SK-N-SH (cell line): ENCODE results near the gene NYNRIN. TPM values are rescaled to one million over a fixed set of nuclear protein-coding genes. Genes with fewer than 3 reads are reported as not detected.
A peak's percentile ranks its signal among the peaks of the same experiment; 100 is the strongest.

Experiments
- CTCF ChIA-PET: fragments of 300-600, 350-600 bp; formaldehyde crosslinking; extraction: SDS; loops from one replicate; lab custom pipeline; 2021; lab: Yijun Ruan, JAX
- POLR2A ChIA-PET: fragments of 350-600 bp; sonication (Branson Sonifier 250); formaldehyde crosslinking; extraction: SDS; loops from one replicate; lab custom pipeline; 2020; ENCODE audit warnings: antibody characterized with exemption, inconsistent platforms; lab: Yijun Ruan, JAX
- DNase-seq: peaks from one replicate; pipeline ENCODE4 v3.0.0; 2012
- H2AFZ ChIP-seq: fragments of 200-600 bp; sonication (generic); 2 replicates; pipeline ENCODE4 v1.8.1; 2016; ENCODE audit warnings: antibody characterized with exemption, mild to moderate bottlenecking, low read depth
- H3F3A ChIP-seq: fragments of 200-600 bp; sonication (generic); replicated peaks from 2 replicates; pipeline ENCODE3; 2016; ENCODE audit warnings: antibody characterized with exemption, mild to moderate bottlenecking; ENCODE audit not compliant: insufficient read depth
- H3K27ac ChIP-seq, 2 experiments: fragments of 200-500 bp in 1 of 2; fragments of 200-600 bp in 1 of 2; sonication (Bioruptor generic) in 1 of 2; sonication (generic), shearing (Covaris generic) in 1 of 2; 2 replicates each; pipeline versions ENCODE4 v1.5.1 to v1.6.1; 2014 to 2016; ENCODE audit warnings: low read depth in 2 of 2, inconsistent platforms in 1 of 2, low read length in 1 of 2, mild to moderate bottlenecking in 1 of 2, mixed read lengths in 1 of 2
- H3K27me3 ChIP-seq: fragments of 200-600 bp; sonication (generic), shearing (Covaris generic); 2 replicates; pipeline ENCODE4 v1.6.1; 2016; ENCODE audit warnings: mixed run types; ENCODE audit not compliant: insufficient read depth
- H3K36me3 ChIP-seq, 2 experiments: fragments of 200-500 bp in 1 of 2; fragments of 200-600 bp in 1 of 2; sonication (Bioruptor generic) in 1 of 2; sonication (generic) in 1 of 2; replicated peaks in 1 of 2; 2 replicates each; pipeline versions ENCODE3 to v1.5.1; 2014 to 2016; ENCODE audit warnings: low read length in 1 of 2, mild to moderate bottlenecking in 1 of 2; ENCODE audit not compliant: insufficient read depth in 2 of 2, control insufficient read depth in 1 of 2
- H3K4me1 ChIP-seq, 2 experiments: fragments of 200-500 bp in 1 of 2; fragments of 200-600 bp in 1 of 2; sonication (Bioruptor generic) in 1 of 2; sonication (generic), shearing (Covaris generic) in 1 of 2; 2 replicates each; pipeline versions ENCODE4 v1.5.1 to v1.6.1; 2014 to 2016; ENCODE audit warnings: low read depth in 1 of 2, low read length in 1 of 2, mixed run types in 1 of 2; ENCODE audit not compliant: insufficient read depth in 2 of 2, control insufficient read depth in 1 of 2
- H3K4me2 ChIP-seq: fragments of 200-600 bp; sonication (generic), shearing (Covaris generic); 2 replicates; pipeline ENCODE4 v1.6.1; 2017; ENCODE audit warnings: mixed run types
- H3K4me3 ChIP-seq, 2 experiments: fragments of 200-500 bp in 1 of 2; fragments of 200-600 bp in 1 of 2; sonication (Bioruptor generic) in 1 of 2; sonication (generic), shearing (Covaris generic) in 1 of 2; 2 replicates each; pipeline versions ENCODE4 v1.5.1 to v1.8.1; 2014 to 2016; ENCODE audit warnings: low read depth in 2 of 2, inconsistent platforms in 1 of 2, low read length in 1 of 2, mild to moderate bottlenecking in 1 of 2, mixed read lengths in 1 of 2, moderate library complexity in 1 of 2
- H3K79me2 ChIP-seq: fragments of 200-600 bp; sonication (generic); 2 replicates; pipeline ENCODE4 v1.8.1; 2017; ENCODE audit warnings: mild to moderate bottlenecking; ENCODE audit not compliant: insufficient read depth
- H3K9ac ChIP-seq: fragments of 200-600 bp; sonication (generic); 2 replicates; pipeline ENCODE4 v1.6.1; 2017; ENCODE audit warnings: mixed run types
- H3K9me2 ChIP-seq: fragments of 200-600 bp; sonication (generic); 2 replicates; pipeline ENCODE4 v1.6.1; 2017; ENCODE audit warnings: mixed run types
- H3K9me3 ChIP-seq: fragments of 200-600 bp; sonication (generic); 2 replicates; pipeline ENCODE4 v1.6.1; 2017; ENCODE audit warnings: mixed run types, mild to moderate bottlenecking, moderate library complexity
- H4K20me1 ChIP-seq: fragments of 200-600 bp; sonication (generic); 2 replicates; pipeline ENCODE4 v1.6.1; 2017; ENCODE audit warnings: mild to moderate bottlenecking, mixed run types; ENCODE audit not compliant: insufficient read depth
- EP300 ChIP-seq, 2 experiments: IDR thresholded peaks; 2 replicates each; pipeline versions ENCODE4 v1.4.0 to v1.6.1; 2012; ENCODE audit warnings: borderline replicate concordance in 1 of 2, low read depth in 1 of 2, low read length in 1 of 2
- GATA2 ChIP-seq: sonication (generic); formaldehyde crosslinking; IDR thresholded peaks from 2 replicates; pipeline ENCODE4 v1.5.0; 2020; ENCODE audit warnings: mild to moderate bottlenecking, missing genetic modification reagents
- MEF2A ChIP-seq: IDR thresholded peaks from 2 replicates; pipeline ENCODE4 v1.4.0; 2012; ENCODE audit warnings: low read depth, borderline replicate concordance
- NFIC ChIP-seq: IDR thresholded peaks from 2 replicates; pipeline ENCODE4 v1.4.0; 2012; ENCODE audit warnings: borderline replicate concordance
- POLR2AphosphoS5 ChIP-seq: IDR thresholded peaks from 2 replicates; pipeline ENCODE4 v1.6.1; 2012; ENCODE audit warnings: low read depth, low read length
- RAD21 ChIP-seq: IDR thresholded peaks from 2 replicates; pipeline ENCODE4 v1.6.1; 2012; ENCODE audit warnings: mild to moderate bottlenecking, low read length
- RXRA ChIP-seq: IDR thresholded peaks from 2 replicates; pipeline ENCODE4 v1.4.0; 2012; ENCODE audit warnings: low read depth, mild to moderate bottlenecking, borderline replicate concordance
- SMC3 ChIP-seq: IDR thresholded peaks from 2 replicates; pipeline ENCODE4 v1.6.1; 2012; ENCODE audit warnings: low read depth, low read length, improper control_type of control experiment
- TAF1 ChIP-seq: IDR thresholded peaks from 2 replicates; pipeline ENCODE4 v1.6.1; 2012; ENCODE audit warnings: low read depth, mild to moderate bottlenecking, low read length, moderate library complexity, borderline replicate concordance
- WGBS: methylation state at CpG from one replicate; pipeline ENCODE4 v1.1.6; 2017; ENCODE audit warnings: low lambda C conversion rate; 5-methylcytosine and 5-hydroxymethylcytosine counted together
- polyA plus RNA-seq, 3 experiments: library from polyadenylated mRNA; depleted of rRNA; stranded (reverse); fragments of >200 nt; gene quantifications; 2 replicates each; pipeline ENCODE4 v1.2.3, GENCODE V29; 2012
- TF ChIP-seq, protein P1 (sequence below): fragments of 200-600 bp; sonication (generic); IDR thresholded peaks from 2 replicates; pipeline ENCODE4 v1.6.1; 2017; ENCODE audit warnings: antibody characterized with exemption, mild to moderate bottlenecking, moderate library complexity
- TF ChIP-seq, protein P2 (sequence below): IDR thresholded peaks from 2 replicates; pipeline ENCODE4 v1.6.1; 2012; ENCODE audit warnings: mild to moderate bottlenecking, low read depth, low read length, moderate library complexity
- TF ChIP-seq, protein P3 (sequence below): fragments of 150-350 bp; IDR thresholded peaks from 2 replicates; pipeline ENCODE4 v1.6.1; 2016; ENCODE audit warnings: mild to moderate bottlenecking, low read depth, low read length
- TF ChIP-seq, protein P4 (sequence below): IDR thresholded peaks from 2 replicates; pipeline ENCODE4 v1.4.0; 2012; ENCODE audit warnings: low read depth
- TF ChIP-seq, protein P5 (sequence below): IDR thresholded peaks from 2 replicates; pipeline ENCODE4 v1.4.0; 2012; ENCODE audit warnings: low read depth, borderline replicate concordance

NYNRIN gene
- polyA plus RNA-seq, 1 of the 3 experiments (the other 2 are of a cell fraction): 4.8 TPM

DNA sequence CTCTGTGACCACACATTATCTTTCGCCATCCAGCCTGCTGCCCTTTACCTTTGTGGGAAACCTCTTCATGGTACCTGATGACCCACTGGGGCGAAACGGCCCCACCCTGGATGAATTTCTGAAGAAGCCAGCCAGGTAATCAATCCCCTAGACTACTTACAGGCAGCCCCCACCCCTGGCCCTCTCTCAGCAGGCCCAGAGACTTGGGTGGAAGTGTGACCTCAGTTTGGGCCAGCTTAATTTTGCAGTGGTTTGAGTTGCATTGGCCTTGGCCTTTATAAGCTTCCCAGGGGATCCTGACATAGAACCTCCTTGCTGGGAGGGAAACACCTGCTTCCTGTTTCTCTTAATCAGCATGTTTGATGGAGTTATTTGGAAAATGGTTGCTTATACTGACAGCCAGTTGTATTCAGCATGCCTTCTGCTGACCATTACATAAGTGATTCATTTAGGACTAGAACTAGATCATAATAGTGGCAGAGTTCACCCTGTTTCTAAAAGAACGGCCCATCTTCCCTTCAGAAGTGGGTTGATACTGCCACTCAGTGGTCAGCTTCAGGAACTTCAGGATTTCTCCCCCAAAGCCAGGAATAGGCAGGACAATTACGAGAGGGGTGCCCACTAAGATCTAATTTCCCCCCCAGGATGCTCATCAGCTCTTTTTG, 37.7 kb downstream of the NYNRIN start:
- peak overlapping the region in 1 of 2 experiments; percentile 4; a peak in 2 of 4 replicates for H3K27ac ChIP-seq
- H3K4me3 ChIP-seq: peak overlapping the region in 1 of 2 experiments; percentile 21; a peak in 1 of 4 replicates
- POLR2A ChIA-PET: interaction anchor here (0.6 to 2.2 kb wide), 8 partner anchors 70 to 883 kb away, joined by 3 to 14 read pairs (median 4); partner anchors contain the start of genes CIDEB, MDP1 and TINF2
- no peak overlapping the region for H3K9ac ChIP-seq
- WGBS: 48% methylated on average over 3 of the region's 5 CpGs
- peak; percentile 83 for DNase-seq
- no peaks in the 10 kb centered on the region for H3K27me3 ChIP-seq
- H2AFZ ChIP-seq: no peak overlapping the region
- H3K36me3 ChIP-seq: peaks cover 48 to 77% of the 10 kb centered on the region in 2 experiments
- no peaks in the 10 kb centered on the region for H3K9me3 ChIP-seq
- H3F3A ChIP-seq: peaks cover 31% of the 10 kb centered on the region
- H3K79me2 ChIP-seq: peaks cover 38% of the 10 kb centered on the region
- TF ChIP-seq, protein P1, sequence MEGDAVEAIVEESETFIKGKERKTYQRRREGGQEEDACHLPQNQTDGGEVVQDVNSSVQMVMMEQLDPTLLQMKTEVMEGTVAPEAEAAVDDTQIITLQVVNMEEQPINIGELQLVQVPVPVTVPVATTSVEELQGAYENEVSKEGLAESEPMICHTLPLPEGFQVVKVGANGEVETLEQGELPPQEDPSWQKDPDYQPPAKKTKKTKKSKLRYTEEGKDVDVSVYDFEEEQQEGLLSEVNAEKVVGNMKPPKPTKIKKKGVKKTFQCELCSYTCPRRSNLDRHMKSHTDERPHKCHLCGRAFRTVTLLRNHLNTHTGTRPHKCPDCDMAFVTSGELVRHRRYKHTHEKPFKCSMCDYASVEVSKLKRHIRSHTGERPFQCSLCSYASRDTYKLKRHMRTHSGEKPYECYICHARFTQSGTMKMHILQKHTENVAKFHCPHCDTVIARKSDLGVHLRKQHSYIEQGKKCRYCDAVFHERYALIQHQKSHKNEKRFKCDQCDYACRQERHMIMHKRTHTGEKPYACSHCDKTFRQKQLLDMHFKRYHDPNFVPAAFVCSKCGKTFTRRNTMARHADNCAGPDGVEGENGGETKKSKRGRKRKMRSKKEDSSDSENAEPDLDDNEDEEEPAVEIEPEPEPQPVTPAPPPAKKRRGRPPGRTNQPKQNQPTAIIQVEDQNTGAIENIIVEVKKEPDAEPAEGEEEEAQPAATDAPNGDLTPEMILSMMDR: peak; percentile 80
- TF ChIP-seq POLR2AphosphoS5 (peak; percentile 24; the same call in 1 of the 2 replicates), SMC3 (peak; percentile 67), RAD21 (peak; percentile 89), NFIC (no peak)
- TF ChIP-seq, protein P2, sequence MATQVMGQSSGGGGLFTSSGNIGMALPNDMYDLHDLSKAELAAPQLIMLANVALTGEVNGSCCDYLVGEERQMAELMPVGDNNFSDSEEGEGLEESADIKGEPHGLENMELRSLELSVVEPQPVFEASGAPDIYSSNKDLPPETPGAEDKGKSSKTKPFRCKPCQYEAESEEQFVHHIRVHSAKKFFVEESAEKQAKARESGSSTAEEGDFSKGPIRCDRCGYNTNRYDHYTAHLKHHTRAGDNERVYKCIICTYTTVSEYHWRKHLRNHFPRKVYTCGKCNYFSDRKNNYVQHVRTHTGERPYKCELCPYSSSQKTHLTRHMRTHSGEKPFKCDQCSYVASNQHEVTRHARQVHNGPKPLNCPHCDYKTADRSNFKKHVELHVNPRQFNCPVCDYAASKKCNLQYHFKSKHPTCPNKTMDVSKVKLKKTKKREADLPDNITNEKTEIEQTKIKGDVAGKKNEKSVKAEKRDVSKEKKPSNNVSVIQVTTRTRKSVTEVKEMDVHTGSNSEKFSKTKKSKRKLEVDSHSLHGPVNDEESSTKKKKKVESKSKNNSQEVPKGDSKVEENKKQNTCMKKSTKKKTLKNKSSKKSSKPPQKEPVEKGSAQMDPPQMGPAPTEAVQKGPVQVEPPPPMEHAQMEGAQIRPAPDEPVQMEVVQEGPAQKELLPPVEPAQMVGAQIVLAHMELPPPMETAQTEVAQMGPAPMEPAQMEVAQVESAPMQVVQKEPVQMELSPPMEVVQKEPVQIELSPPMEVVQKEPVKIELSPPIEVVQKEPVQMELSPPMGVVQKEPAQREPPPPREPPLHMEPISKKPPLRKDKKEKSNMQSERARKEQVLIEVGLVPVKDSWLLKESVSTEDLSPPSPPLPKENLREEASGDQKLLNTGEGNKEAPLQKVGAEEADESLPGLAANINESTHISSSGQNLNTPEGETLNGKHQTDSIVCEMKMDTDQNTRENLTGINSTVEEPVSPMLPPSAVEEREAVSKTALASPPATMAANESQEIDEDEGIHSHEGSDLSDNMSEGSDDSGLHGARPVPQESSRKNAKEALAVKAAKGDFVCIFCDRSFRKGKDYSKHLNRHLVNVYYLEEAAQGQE: no peak
- peaks cover 9 to 22% of the 10 kb centered on the region in 2 experiments; a peak in 3 of 4 replicates for H3K4me1 ChIP-seq
- H3K4me2 ChIP-seq: no peak overlapping the region
- H4K20me1 ChIP-seq: peaks cover 16% of the 10 kb centered on the region
- H3K9me2 ChIP-seq: no peaks in the 10 kb centered on the region
- CTCF ChIA-PET: interaction anchor here (0.7 to 16.4 kb wide), 36 partner anchors 8 to 357 kb away, joined by 3 to 445 read pairs (median 8); partner anchors contain the start of genes ADCY4, CIDEB, DHRS1 and LTB4R

DNA sequence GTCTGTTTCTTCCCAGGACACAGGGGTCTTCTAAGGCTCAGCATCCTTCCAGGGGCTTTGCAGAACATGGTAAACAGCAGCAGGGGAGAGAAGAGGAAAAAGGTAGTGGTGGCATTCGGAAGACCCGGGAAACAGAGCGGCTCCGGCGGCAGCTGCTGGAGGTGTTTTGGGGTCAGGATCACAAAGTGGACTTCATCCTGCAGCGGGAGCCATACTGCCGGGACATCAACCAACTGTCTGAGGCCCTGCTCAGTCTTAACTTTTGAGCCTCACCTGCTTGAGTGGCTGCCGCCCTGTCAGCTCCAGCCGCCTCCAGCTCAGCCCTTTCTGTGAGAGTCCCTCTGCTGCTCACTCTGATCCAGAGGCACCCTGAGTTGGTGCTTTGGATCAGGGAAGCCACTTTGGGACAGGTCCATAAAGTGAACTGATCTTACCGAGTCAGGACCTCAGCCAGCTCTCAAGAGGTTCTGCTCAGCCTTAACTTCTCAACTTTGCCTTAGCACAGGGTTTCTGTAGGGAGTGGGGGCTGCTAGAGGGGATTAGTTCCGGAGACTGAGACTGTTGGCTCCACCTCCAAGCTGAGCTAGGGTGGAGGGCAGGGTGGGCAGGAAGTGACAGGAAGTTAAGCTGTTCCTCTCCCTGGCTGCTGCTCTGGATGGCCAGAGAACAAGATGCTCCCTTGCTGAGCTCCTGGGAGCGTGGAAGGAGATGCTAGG, 38.4 kb downstream of the NYNRIN start:
- DNase-seq: no peak
- Histone ChIP-seq H3K4me1 (peaks cover 5 to 18% of the 10 kb centered on the region in 2 experiments; a peak in 2 of 4 replicates), H3K4me3 (peak overlapping the region in 1 of 2 experiments; percentile 21; a peak in 1 of 4 replicates), H3K79me2 (peaks cover 33% of the 10 kb centered on the region), H2AFZ (no peak overlapping the region), H3F3A (peaks cover 31% of the 10 kb centered on the region), H3K4me2 (no peak overlapping the region), H3K9ac (no peak overlapping the region), H3K27me3 (no peaks in the 10 kb centered on the region), H4K20me1 (peaks cover 12% of the 10 kb centered on the region), H3K9me2 (no peaks in the 10 kb centered on the region), H3K27ac (no peak overlapping the region; a peak in 1 of 4 replicates), H3K36me3 (peaks cover 47 to 76% of the 10 kb centered on the region in 2 experiments), H3K9me3 (no peaks in the 10 kb centered on the region)
- 59% methylated on average over 5 of the region's 12 CpGs for WGBS
- POLR2A ChIA-PET: interaction anchor here (0.6 to 2.2 kb wide), 7 partner anchors 71 to 221 kb away, joined by 3 to 14 read pairs (median 4); partner anchors contain the start of genes CIDEB, MDP1 and TINF2
- CTCF ChIA-PET: interaction anchor here (0.7 to 16.4 kb wide), 37 partner anchors 9 to 358 kb away, joined by 3 to 445 read pairs (median 8); partner anchors contain the start of genes ADCY4, CIDEB, DHRS1 and LTB4R
- no peak for TF ChIP-seq RXRA
- no peak for TF ChIP-seq MEF2A
- TF ChIP-seq, protein P3, sequence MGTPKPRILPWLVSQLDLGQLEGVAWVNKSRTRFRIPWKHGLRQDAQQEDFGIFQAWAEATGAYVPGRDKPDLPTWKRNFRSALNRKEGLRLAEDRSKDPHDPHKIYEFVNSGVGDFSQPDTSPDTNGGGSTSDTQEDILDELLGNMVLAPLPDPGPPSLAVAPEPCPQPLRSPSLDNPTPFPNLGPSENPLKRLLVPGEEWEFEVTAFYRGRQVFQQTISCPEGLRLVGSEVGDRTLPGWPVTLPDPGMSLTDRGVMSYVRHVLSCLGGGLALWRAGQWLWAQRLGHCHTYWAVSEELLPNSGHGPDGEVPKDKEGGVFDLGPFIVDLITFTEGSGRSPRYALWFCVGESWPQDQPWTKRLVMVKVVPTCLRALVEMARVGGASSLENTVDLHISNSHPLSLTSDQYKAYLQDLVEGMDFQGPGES: no peak
- no peak for TF ChIP-seq TAF1
- no peak for TF ChIP-seq NFIC
- no peak for TF ChIP-seq EP300 (IDR thresholded peaks at IDR 0.05; ENCODE audit: borderline replicate concordance in 1 of 2, low read depth in 1 of 2, low read length in 1 of 2)
- no peak for TF ChIP-seq GATA2 (CRISPR knock-in tag)
- TF ChIP-seq, protein P4, sequence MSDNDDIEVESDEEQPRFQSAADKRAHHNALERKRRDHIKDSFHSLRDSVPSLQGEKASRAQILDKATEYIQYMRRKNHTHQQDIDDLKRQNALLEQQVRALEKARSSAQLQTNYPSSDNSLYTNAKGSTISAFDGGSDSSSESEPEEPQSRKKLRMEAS: no peak
- no peak; the same call in 1 of the 2 replicates for TF ChIP-seq POLR2AphosphoS5
- TF ChIP-seq, protein P5, sequence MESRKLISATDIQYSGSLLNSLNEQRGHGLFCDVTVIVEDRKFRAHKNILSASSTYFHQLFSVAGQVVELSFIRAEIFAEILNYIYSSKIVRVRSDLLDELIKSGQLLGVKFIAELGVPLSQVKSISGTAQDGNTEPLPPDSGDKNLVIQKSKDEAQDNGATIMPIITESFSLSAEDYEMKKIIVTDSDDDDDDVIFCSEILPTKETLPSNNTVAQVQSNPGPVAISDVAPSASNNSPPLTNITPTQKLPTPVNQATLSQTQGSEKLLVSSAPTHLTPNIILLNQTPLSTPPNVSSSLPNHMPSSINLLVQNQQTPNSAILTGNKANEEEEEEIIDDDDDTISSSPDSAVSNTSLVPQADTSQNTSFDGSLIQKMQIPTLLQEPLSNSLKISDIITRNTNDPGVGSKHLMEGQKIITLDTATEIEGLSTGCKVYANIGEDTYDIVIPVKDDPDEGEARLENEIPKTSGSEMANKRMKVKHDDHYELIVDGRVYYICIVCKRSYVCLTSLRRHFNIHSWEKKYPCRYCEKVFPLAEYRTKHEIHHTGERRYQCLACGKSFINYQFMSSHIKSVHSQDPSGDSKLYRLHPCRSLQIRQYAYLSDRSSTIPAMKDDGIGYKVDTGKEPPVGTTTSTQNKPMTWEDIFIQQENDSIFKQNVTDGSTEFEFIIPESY: no peak
